ENCODE results near the gene ITPKA. TPM values are rescaled to one million over a fixed set of nuclear protein-coding genes. Genes with fewer than 3 reads are reported as not detected.

The ITPKA gene
- polyA plus RNA-seq, 1 donor from 2014 or later: 0.20 TPM

DNA sequence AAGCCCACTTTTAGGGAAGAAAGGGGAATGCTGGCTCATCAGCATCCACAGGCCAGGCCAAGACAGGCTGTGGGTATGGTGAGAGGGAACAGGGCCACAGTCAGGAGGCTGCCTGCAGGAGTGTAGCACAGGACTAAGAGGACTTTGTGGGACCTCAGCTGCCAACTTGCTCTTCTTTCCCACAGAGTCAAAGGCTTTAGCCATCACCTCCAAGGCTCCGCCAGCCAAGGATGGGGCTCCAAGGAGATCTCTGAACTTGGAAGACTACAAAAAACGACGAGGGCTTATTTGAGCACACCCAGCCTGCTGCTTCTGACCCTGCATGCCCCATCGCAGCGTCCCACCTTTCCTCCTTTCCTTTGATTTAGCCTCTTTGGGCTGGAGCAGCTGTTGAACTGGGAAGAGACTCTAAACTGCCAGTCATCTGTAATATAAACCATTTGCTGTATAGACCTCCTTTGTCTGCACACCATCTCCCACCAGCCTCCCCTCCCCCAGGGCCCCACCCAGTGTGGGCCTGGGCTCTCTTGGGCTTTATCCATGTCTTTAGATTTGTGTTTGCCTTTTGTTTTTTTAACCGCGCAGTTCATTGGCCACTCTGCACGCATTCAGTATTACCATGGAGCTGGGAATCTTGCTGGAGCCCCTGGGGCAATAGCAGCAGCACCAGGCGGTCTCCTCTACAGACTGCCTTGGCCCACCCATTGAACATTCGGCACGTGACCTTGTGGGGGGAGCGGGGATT is 13.1 kb upstream of the ITPKA start:
- Histone ChIP-seq H3K4me3 (ENCODE audit: low read length) (no peak overlapping the region), H3K27ac (ENCODE audit: low read length) (no peak overlapping the region), H3K27me3 (ENCODE audit: insufficient read depth, low read depth, low read length) (no peaks in the 10 kb centered on the region), H3K9ac (ENCODE audit: low read length) (no peak overlapping the region), H3K9me3 (ENCODE audit: low read length) (no peaks in the 10 kb centered on the region), H3K9me2 (ENCODE audit: insufficient read depth, low read length) (no peaks in the 10 kb centered on the region), H3K4me2 (ENCODE audit: low read length) (no peak overlapping the region), H3F3A (ENCODE audit: insufficient read depth, low read length, poor library complexity, severe bottlenecking) (no peaks in the 10 kb centered on the region), H3K79me2 (replicated peaks; ENCODE audit: insufficient read depth, low read length) (no peaks in the 10 kb centered on the region), H2AFZ (ENCODE audit: low read depth, low read length) (no peak overlapping the region), H4K20me1 (ENCODE audit: insufficient read depth) (no peaks in the 10 kb centered on the region), H3K36me3 (ENCODE audit: insufficient read depth, low read length) (peaks cover 18% of the 10 kb centered on the region)
- TF ChIP-seq EZH2 (IDR thresholded peaks at IDR 0.05; ENCODE audit: borderline replicate concordance, insufficient read depth, low read length, poor library complexity, severe bottlenecking): no peak
- no peak for TF ChIP-seq TAF1 (IDR thresholded peaks at IDR 0.05; ENCODE audit: low read depth)
- TF ChIP-seq SMC3 (conservative IDR thresholded peaks at IDR 0.05; ENCODE audit: poor library complexity): no peak
- no peak for TF ChIP-seq RAD21 (conservative IDR thresholded peaks at IDR 0.05)
- TF ChIP-seq, protein P1, sequence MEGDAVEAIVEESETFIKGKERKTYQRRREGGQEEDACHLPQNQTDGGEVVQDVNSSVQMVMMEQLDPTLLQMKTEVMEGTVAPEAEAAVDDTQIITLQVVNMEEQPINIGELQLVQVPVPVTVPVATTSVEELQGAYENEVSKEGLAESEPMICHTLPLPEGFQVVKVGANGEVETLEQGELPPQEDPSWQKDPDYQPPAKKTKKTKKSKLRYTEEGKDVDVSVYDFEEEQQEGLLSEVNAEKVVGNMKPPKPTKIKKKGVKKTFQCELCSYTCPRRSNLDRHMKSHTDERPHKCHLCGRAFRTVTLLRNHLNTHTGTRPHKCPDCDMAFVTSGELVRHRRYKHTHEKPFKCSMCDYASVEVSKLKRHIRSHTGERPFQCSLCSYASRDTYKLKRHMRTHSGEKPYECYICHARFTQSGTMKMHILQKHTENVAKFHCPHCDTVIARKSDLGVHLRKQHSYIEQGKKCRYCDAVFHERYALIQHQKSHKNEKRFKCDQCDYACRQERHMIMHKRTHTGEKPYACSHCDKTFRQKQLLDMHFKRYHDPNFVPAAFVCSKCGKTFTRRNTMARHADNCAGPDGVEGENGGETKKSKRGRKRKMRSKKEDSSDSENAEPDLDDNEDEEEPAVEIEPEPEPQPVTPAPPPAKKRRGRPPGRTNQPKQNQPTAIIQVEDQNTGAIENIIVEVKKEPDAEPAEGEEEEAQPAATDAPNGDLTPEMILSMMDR (IDR thresholded peaks at IDR 0.05; ENCODE audit: poor library complexity, severe bottlenecking): no peak
- TF ChIP-seq MXI1 (conservative IDR thresholded peaks at IDR 0.05; ENCODE audit: poor library complexity, severe bottlenecking): no peak
- TF ChIP-seq POLR2AphosphoS5 (IDR thresholded peaks at IDR 0.05): no peak
- no peak for TF ChIP-seq EP300 (conservative IDR thresholded peaks at IDR 0.05; ENCODE audit: poor library complexity, severe bottlenecking)
- TF ChIP-seq, protein P2, sequence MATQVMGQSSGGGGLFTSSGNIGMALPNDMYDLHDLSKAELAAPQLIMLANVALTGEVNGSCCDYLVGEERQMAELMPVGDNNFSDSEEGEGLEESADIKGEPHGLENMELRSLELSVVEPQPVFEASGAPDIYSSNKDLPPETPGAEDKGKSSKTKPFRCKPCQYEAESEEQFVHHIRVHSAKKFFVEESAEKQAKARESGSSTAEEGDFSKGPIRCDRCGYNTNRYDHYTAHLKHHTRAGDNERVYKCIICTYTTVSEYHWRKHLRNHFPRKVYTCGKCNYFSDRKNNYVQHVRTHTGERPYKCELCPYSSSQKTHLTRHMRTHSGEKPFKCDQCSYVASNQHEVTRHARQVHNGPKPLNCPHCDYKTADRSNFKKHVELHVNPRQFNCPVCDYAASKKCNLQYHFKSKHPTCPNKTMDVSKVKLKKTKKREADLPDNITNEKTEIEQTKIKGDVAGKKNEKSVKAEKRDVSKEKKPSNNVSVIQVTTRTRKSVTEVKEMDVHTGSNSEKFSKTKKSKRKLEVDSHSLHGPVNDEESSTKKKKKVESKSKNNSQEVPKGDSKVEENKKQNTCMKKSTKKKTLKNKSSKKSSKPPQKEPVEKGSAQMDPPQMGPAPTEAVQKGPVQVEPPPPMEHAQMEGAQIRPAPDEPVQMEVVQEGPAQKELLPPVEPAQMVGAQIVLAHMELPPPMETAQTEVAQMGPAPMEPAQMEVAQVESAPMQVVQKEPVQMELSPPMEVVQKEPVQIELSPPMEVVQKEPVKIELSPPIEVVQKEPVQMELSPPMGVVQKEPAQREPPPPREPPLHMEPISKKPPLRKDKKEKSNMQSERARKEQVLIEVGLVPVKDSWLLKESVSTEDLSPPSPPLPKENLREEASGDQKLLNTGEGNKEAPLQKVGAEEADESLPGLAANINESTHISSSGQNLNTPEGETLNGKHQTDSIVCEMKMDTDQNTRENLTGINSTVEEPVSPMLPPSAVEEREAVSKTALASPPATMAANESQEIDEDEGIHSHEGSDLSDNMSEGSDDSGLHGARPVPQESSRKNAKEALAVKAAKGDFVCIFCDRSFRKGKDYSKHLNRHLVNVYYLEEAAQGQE (IDR thresholded peaks at IDR 0.05; ENCODE audit: borderline replicate concordance): no peak

DNA sequence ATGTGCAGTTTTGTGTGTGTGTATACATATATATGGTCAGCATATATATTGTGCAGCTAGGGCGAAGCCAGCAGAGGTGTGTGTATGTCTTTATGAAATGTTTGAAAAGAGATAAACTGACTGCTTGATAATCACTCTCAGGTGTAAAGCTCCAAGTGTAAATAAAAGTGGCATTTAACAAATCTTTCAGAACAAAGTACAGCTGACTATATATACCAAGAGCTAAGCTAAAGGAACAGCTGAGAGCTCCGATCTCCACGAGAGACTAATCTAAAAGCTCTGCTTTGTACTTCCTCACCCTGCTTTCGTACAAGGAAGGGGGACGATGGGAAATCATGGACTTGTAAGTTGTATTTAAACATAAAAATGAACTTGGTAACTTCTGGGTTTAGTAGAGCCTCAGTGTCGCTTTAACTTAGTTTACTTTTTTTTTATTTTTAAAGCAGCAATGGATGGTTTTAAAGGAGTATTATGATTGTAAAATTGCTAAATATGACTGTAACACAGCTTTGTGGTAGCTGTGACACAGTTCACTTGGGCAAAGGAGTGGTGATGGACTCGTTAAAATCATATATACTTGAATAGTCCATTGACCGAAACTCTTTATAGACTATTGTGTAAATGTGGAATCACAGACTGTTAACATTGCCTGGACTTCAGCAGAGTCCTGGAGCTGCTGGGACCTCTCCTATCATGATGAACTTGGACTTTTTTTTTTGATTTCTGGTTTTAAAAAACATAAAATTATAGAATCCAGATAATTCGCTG is 11.4 kb upstream of the ITPKA start:
- Histone ChIP-seq H4K20me1 (ENCODE audit: insufficient read depth) (no peaks in the 10 kb centered on the region), H3K79me2 (replicated peaks; ENCODE audit: insufficient read depth, low read length) (no peaks in the 10 kb centered on the region), H3K4me2 (ENCODE audit: low read length) (no peak overlapping the region), H3K27ac (ENCODE audit: low read length) (no peak overlapping the region), H3K4me3 (ENCODE audit: low read length) (no peak overlapping the region), H3K9me2 (ENCODE audit: insufficient read depth, low read length) (no peaks in the 10 kb centered on the region), H2AFZ (ENCODE audit: low read depth, low read length) (no peak overlapping the region), H3K27me3 (ENCODE audit: insufficient read depth, low read depth, low read length) (no peaks in the 10 kb centered on the region), H3K9me3 (ENCODE audit: low read length) (no peaks in the 10 kb centered on the region), H3F3A (ENCODE audit: insufficient read depth, low read length, poor library complexity, severe bottlenecking) (no peaks in the 10 kb centered on the region), H3K9ac (ENCODE audit: low read length) (no peak overlapping the region), H3K36me3 (ENCODE audit: insufficient read depth, low read length) (peaks cover 14% of the 10 kb centered on the region)
- TF ChIP-seq, protein P1 (IDR thresholded peaks at IDR 0.05; ENCODE audit: poor library complexity, severe bottlenecking): no peak
- TF ChIP-seq RAD21 (conservative IDR thresholded peaks at IDR 0.05) (no peak), TAF1 (IDR thresholded peaks at IDR 0.05; ENCODE audit: low read depth) (no peak), SMC3 (conservative IDR thresholded peaks at IDR 0.05; ENCODE audit: poor library complexity) (no peak), MXI1 (conservative IDR thresholded peaks at IDR 0.05; ENCODE audit: poor library complexity, severe bottlenecking) (no peak), EZH2 (IDR thresholded peaks at IDR 0.05; ENCODE audit: borderline replicate concordance, insufficient read depth, low read length, poor library complexity, severe bottlenecking) (no peak), POLR2AphosphoS5 (IDR thresholded peaks at IDR 0.05) (no peak), EP300 (conservative IDR thresholded peaks at IDR 0.05; ENCODE audit: poor library complexity, severe bottlenecking) (no peak)
- TF ChIP-seq, protein P2 (IDR thresholded peaks at IDR 0.05; ENCODE audit: borderline replicate concordance): no peak

All from neural cell (in vitro differentiated cells).